ENCODE measurements around the gene LY6G6D.
A peak's percentile ranks its signal among the peaks of the same experiment; 100 is the strongest.

LY6G6D gene

GRCh38 chr6:31723980-31724691, 9.0 kb downstream of the LY6G6D start:
- Histone ChIP-seq H3K4me1 (ENCODE audit: insufficient read depth, low read length) (peaks cover 15% of the 10 kb centered on the region), H3K9me3 (ENCODE audit: low read length) (no peaks in the 10 kb centered on the region), H3K36me3 (ENCODE audit: insufficient read depth, low read length) (peaks cover 23% of the 10 kb centered on the region), H3K27me3 (ENCODE audit: control insufficient read depth in 1 of 2, insufficient read depth in 2 of 2, low read length in 2 of 2) (no peaks in the 10 kb centered on the region), H3K4me3 (ENCODE audit: low read depth in 1 of 2, low read length in 2 of 2) (no peak overlapping the region), H3K27ac (ENCODE audit: low read depth, low read length) (no peak overlapping the region), H3K9ac (ENCODE audit: low read length) (no peak overlapping the region)

GRCh38 chr6:31725502-31726350, 10.6 kb downstream of the LY6G6D start:
- Histone ChIP-seq H3K36me3 (ENCODE audit: insufficient read depth, low read length) (peaks cover 23% of the 10 kb centered on the region), H3K27me3 (ENCODE audit: control insufficient read depth in 1 of 2, insufficient read depth in 2 of 2, low read length in 2 of 2) (no peaks in the 10 kb centered on the region), H3K4me3 (ENCODE audit: low read depth in 1 of 2, low read length in 2 of 2) (no peak overlapping the region), H3K9me3 (ENCODE audit: low read length) (no peaks in the 10 kb centered on the region), H3K27ac (ENCODE audit: low read depth, low read length) (no peak overlapping the region), H3K4me1 (ENCODE audit: insufficient read depth, low read length) (peaks cover 20% of the 10 kb centered on the region), H3K9ac (ENCODE audit: low read length) (no peak overlapping the region)

- no peak overlapping the region for H3K4me3 ChIP-seq (ENCODE audit: low read depth in 1 of 2, low read length in 2 of 2)
- H3K9me3 ChIP-seq (ENCODE audit: low read length): no peaks in the 10 kb centered on the region
- H3K36me3 ChIP-seq (ENCODE audit: insufficient read depth, low read length): peaks cover 31% of the 10 kb centered on the region
- H3K9ac ChIP-seq (ENCODE audit: low read length): peak overlapping the region; percentile 11
- H3K27me3 ChIP-seq (ENCODE audit: control insufficient read depth in 1 of 2, insufficient read depth in 2 of 2, low read length in 2 of 2): no peaks in the 10 kb centered on the region
- peak overlapping the region; percentile 38 for H3K27ac ChIP-seq (ENCODE audit: low read depth, low read length)
- peaks cover 23% of the 10 kb centered on the region for H3K4me1 ChIP-seq (ENCODE audit: insufficient read depth, low read length)
Measured at GRCh38 chr6:31727034-31727716, 12.0 kb downstream of the LY6G6D start.

- Histone ChIP-seq H3K36me3 (ENCODE audit: insufficient read depth, low read length) (peaks cover 37% of the 10 kb centered on the region), H3K27ac (ENCODE audit: low read depth, low read length) (peak overlapping the region; percentile 89), H3K9me3 (ENCODE audit: low read length) (no peaks in the 10 kb centered on the region), H3K4me1 (ENCODE audit: insufficient read depth, low read length) (peaks cover 23% of the 10 kb centered on the region), H3K27me3 (ENCODE audit: control insufficient read depth in 1 of 2, insufficient read depth in 2 of 2, low read length in 2 of 2) (no peaks in the 10 kb centered on the region), H3K4me3 (ENCODE audit: low read depth in 1 of 2, low read length in 2 of 2) (peak overlapping the region; percentile 76 to 91), H3K9ac (ENCODE audit: low read length) (peak overlapping the region; percentile 96)
Measured at GRCh38 chr6:31727717-31728671, 12.8 kb downstream of the LY6G6D start.

- H3K9me3 ChIP-seq (ENCODE audit: low read length): no peaks in the 10 kb centered on the region
- peak within 1 kb of the TSS; percentile 89 for H3K27ac ChIP-seq (ENCODE audit: low read depth, low read length)
- H3K9ac ChIP-seq (ENCODE audit: low read length): peak within 1 kb of the TSS; percentile 96
- peak within 1 kb of the TSS; percentile 76 to 91 for H3K4me3 ChIP-seq (ENCODE audit: low read depth in 1 of 2, low read length in 2 of 2)
- no peaks in the 10 kb centered on the region for H3K27me3 ChIP-seq (ENCODE audit: control insufficient read depth in 1 of 2, insufficient read depth in 2 of 2, low read length in 2 of 2)
- H3K4me1 ChIP-seq (ENCODE audit: insufficient read depth, low read length): peaks cover 23% of the 10 kb centered on the region
- H3K36me3 ChIP-seq (ENCODE audit: insufficient read depth, low read length): peaks cover 47% of the 10 kb centered on the region
Measured at GRCh38 chr6:31728767-31729514, 13.8 kb downstream of the LY6G6D start, which contains the start of gene DDAH2. Gene DDAH2, minus strand, starts transcription at chr6:31729299. Its CDS starts 138 bp downstream, at chr6:31729161.

GRCh38 chr6:31729515-31729978, 14.4 kb downstream of the LY6G6D start:
- H3K4me1 ChIP-seq (ENCODE audit: insufficient read depth, low read length): peaks cover 29% of the 10 kb centered on the region
- H3K27ac ChIP-seq (ENCODE audit: low read depth, low read length): peak overlapping the region; percentile 89
- peaks cover 51% of the 10 kb centered on the region for H3K36me3 ChIP-seq (ENCODE audit: insufficient read depth, low read length)
- H3K9ac ChIP-seq (ENCODE audit: low read length): peak overlapping the region; percentile 96
- H3K9me3 ChIP-seq (ENCODE audit: low read length): no peaks in the 10 kb centered on the region
- no peaks in the 10 kb centered on the region for H3K27me3 ChIP-seq (ENCODE audit: control insufficient read depth in 1 of 2, insufficient read depth in 2 of 2, low read length in 2 of 2)
- H3K4me3 ChIP-seq (ENCODE audit: low read depth in 1 of 2, low read length in 2 of 2): peak overlapping the region; percentile 76 to 91

GRCh38 chr6:31729979-31730630, 15.0 kb downstream of the LY6G6D start:
- no peaks in the 10 kb centered on the region for H3K27me3 ChIP-seq (ENCODE audit: control insufficient read depth in 1 of 2, insufficient read depth in 2 of 2, low read length in 2 of 2)
- peaks cover 51% of the 10 kb centered on the region for H3K36me3 ChIP-seq (ENCODE audit: insufficient read depth, low read length)
- peaks cover 35% of the 10 kb centered on the region for H3K4me1 ChIP-seq (ENCODE audit: insufficient read depth, low read length)
- peak overlapping the region; percentile 89 for H3K27ac ChIP-seq (ENCODE audit: low read depth, low read length)
- peak overlapping the region; percentile 76 to 91 for H3K4me3 ChIP-seq (ENCODE audit: low read depth in 1 of 2, low read length in 2 of 2)
- H3K9me3 ChIP-seq (ENCODE audit: low read length): no peaks in the 10 kb centered on the region
- peak overlapping the region; percentile 96 for H3K9ac ChIP-seq (ENCODE audit: low read length)

- Histone ChIP-seq H3K4me1 (ENCODE audit: insufficient read depth, low read length) (peaks cover 36% of the 10 kb centered on the region), H3K27me3 (ENCODE audit: control insufficient read depth in 1 of 2, insufficient read depth in 2 of 2, low read length in 2 of 2) (no peaks in the 10 kb centered on the region), H3K4me3 (ENCODE audit: low read depth in 1 of 2, low read length in 2 of 2) (no peak overlapping the region), H3K9me3 (ENCODE audit: low read length) (no peaks in the 10 kb centered on the region), H3K27ac (ENCODE audit: low read depth, low read length) (peak overlapping the region; percentile 89), H3K36me3 (ENCODE audit: insufficient read depth, low read length) (peaks cover 51% of the 10 kb centered on the region), H3K9ac (ENCODE audit: low read length) (peak overlapping the region; percentile 54)
Measured at GRCh38 chr6:31730631-31731086, 15.5 kb downstream of the LY6G6D start.

- Histone ChIP-seq H3K36me3 (ENCODE audit: insufficient read depth, low read length) (peaks cover 38% of the 10 kb centered on the region), H3K4me1 (ENCODE audit: insufficient read depth, low read length) (peaks cover 42% of the 10 kb centered on the region), H3K27me3 (ENCODE audit: control insufficient read depth in 1 of 2, insufficient read depth in 2 of 2, low read length in 2 of 2) (no peaks in the 10 kb centered on the region), H3K4me3 (ENCODE audit: low read depth in 1 of 2, low read length in 2 of 2) (no peak overlapping the region), H3K9ac (ENCODE audit: low read length) (no peak overlapping the region), H3K9me3 (ENCODE audit: low read length) (no peaks in the 10 kb centered on the region), H3K27ac (ENCODE audit: low read depth, low read length) (no peak overlapping the region)
Measured at GRCh38 chr6:31732029-31732428, 16.9 kb downstream of the LY6G6D start.

Data from muscle layer of colon (tissue), 2 donors.